Measurements from ENCODE around the gene TOP2A.

DNA sequence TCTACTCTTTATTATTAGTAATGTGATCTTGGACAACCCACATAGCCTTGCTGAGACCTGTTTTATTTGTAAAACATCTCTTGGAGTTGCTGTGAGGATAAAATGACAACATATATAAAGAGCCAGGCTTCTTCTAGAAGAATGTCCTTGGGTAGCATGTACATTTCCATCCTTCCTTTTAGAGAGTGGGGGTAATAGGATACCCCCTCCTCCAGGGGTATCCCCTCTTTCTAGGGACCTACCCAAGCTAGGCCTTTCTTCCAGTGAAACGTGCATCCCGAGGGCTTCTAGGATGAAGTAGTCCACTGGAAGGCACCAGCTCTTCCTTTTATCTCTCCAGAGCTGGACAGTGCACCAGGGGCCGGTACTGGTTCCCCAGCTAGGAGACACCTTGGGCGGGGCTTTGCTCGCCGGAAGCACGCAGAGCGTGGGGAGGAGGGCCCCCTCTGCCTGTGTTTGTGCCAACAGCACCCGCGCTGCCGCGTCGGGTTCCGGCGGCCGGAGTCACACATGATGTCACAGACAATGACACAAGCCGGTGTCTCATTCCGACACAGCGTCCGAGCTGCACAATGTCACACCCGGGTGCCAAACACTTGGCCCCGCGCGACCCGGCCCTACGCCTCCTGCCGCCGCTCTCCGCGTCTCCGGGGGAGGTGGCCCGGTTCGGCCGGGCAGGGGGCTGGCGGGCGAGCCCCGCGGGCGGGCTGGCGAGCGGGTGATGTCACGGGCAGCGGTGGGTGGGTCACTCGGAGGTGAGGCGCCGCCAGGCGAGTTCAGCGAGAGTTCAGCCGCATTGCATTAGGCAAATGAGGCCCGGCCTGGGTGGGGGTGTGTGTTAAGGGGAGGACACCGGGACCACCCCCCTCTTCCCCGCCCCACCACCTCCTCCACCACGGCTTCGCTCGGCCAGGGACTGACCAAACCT lies 76.6 kb downstream of the TOP2A start:
- TF ChIP-seq SRSF9 (IDR thresholded peaks at IDR 0.05; ENCODE audit: borderline replicate concordance, low read depth, low read length) = no peak
- no peak for TF ChIP-seq TAF1 (IDR thresholded peaks at IDR 0.05; ENCODE audit: control insufficient read depth, extremely low read depth, insufficient read depth, low read length, severe bottlenecking)
- TF ChIP-seq MYC (IDR thresholded peaks at IDR 0.05; ENCODE audit: low read depth, low read length) = peak; percentile 61
- no peak for TF ChIP-seq MYC (CRISPR knock-in tag; IDR thresholded peaks at IDR 0.05; ENCODE audit: borderline replicate concordance, low read depth)
- TF ChIP-seq NFIC (IDR thresholded peaks at IDR 0.05) = peak; percentile 69
- TF ChIP-seq ZNF785 (CRISPR knock-in tag; IDR thresholded peaks at IDR 0.05) = no peak
- no peak for TF ChIP-seq TOE1 (IDR thresholded peaks at IDR 0.05; ENCODE audit: borderline replicate concordance)
- no peak for TF ChIP-seq TOE1 (CRISPR knock-in tag; IDR thresholded peaks at IDR 0.05; ENCODE audit: borderline replicate concordance, low read depth)
